Measurements from ENCODE around the gene CREB5.

DNA sequence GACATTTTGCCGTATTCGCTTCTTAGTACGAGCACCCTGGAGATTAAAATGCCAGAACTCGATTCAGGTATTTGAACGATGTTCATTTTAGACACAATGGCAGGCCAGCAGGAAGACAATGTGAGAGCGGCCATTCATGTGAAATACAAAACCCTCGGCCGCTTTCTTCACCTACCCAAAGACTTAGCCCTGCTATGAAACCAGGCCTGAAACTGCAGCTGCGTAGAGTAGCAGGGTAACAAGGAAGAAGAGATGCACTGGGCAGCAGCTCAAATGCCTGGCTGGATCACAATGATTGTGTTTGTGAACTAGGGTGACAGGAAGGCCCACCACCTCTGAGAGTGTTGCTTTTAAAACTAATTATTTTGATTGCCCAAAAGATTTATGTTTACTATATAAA is 311.0 kb downstream of the CREB5 start:
- TF ChIP-seq, protein P1, sequence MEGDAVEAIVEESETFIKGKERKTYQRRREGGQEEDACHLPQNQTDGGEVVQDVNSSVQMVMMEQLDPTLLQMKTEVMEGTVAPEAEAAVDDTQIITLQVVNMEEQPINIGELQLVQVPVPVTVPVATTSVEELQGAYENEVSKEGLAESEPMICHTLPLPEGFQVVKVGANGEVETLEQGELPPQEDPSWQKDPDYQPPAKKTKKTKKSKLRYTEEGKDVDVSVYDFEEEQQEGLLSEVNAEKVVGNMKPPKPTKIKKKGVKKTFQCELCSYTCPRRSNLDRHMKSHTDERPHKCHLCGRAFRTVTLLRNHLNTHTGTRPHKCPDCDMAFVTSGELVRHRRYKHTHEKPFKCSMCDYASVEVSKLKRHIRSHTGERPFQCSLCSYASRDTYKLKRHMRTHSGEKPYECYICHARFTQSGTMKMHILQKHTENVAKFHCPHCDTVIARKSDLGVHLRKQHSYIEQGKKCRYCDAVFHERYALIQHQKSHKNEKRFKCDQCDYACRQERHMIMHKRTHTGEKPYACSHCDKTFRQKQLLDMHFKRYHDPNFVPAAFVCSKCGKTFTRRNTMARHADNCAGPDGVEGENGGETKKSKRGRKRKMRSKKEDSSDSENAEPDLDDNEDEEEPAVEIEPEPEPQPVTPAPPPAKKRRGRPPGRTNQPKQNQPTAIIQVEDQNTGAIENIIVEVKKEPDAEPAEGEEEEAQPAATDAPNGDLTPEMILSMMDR (IDR thresholded peaks at IDR 0.05), result no peak
- no peak for TF ChIP-seq POLR2AphosphoS5 (IDR thresholded peaks at IDR 0.05)

All from breast epithelium (tissue), 3 donors.